A549 (cell line): ENCODE measurements around the gene CALCOCO1. TPM values are rescaled to one million over a fixed set of nuclear protein-coding genes. Genes with fewer than 3 reads are reported as not detected.

Experiments
- ATAC-seq, 2 experiments: fragments of 200-7000 bp in 1 of 2; fragments of >200 bp in 1 of 2; cut with Nextera tagmentation in 1 of 2; cut with Tn5 transposase in 1 of 2; 3 replicates each; pipeline versions ENCODE4 v1.8.0 to v1.9.1; 2018 to 2020; ENCODE audit warnings: mild to moderate bottlenecking in 1 of 2, moderate library complexity in 1 of 2
- CTCF ChIA-PET: fragments of 300-600 bp; sonication (Branson Sonifier 250); formaldehyde crosslinking; extraction: SDS; loops from one replicate; lab custom pipeline; 2021; ENCODE audit warnings: antibody characterized with exemption, inconsistent platforms; lab: Yijun Ruan, JAX
- POLR2A ChIA-PET: fragments of 350-600 bp; formaldehyde crosslinking; extraction: SDS; loops from one replicate; lab custom pipeline; 2021; ENCODE audit warnings: antibody characterized with exemption, inconsistent platforms; lab: Yijun Ruan, JAX
- DNase-seq, 2 experiments: peaks; one replicate each; pipeline versions ENCODE4 v3.0.0 to v3.0.0-alpha.2; 2011 to 2016; ENCODE audit warnings: low read depth in 1 of 2, low spot score in 1 of 2
- FAIRE-seq: peaks from 2 replicates; lab custom pipeline; 2011; peaks lifted over from hg19 to GRCh38; lab: Jason Lieb, UNC
- H3K27ac ChIP-seq, 2 experiments: fragments of >200 bp; sonication (Bioruptor Twin); formaldehyde crosslinking; 3 replicates each; pipeline ENCODE4 v1.5.1; 2016 to 2017
- H3K4me1 ChIP-seq: fragments of >200 bp; sonication (Bioruptor Twin); formaldehyde crosslinking; 3 replicates; pipeline ENCODE4 v1.6.1; 2016
- H3K4me2 ChIP-seq: fragments of >200 bp; sonication (Bioruptor Twin); formaldehyde crosslinking; 3 replicates; pipeline ENCODE4 v1.6.1; 2016
- H3K4me3 ChIP-seq: fragments of >200 bp; sonication (Bioruptor Twin); formaldehyde crosslinking; 3 replicates; pipeline ENCODE4 v1.5.1; 2016
- H3K9me3 ChIP-seq: fragments of >200 bp; sonication (Bioruptor Twin); formaldehyde crosslinking; 3 replicates; pipeline ENCODE4 v1.6.1; 2016
- CHD4 ChIP-seq: fragments of 200-600 bp; sonication (generic); IDR thresholded peaks from 2 replicates; pipeline ENCODE4 v1.6.1; 2016; ENCODE audit warnings: antibody characterized with exemption, mild to moderate bottlenecking, borderline replicate concordance
- EHF ChIP-seq: fragments of 250-450 bp; sonication (Bioruptor Pico); IDR thresholded peaks from 2 replicates; pipeline ENCODE4 v1.5.0; 2020; ENCODE audit warnings: mild to moderate bottlenecking
- EP300 ChIP-seq, 2 experiments: fragments of >200 bp; sonication (Bioruptor Twin); formaldehyde crosslinking; IDR thresholded peaks; 2 replicates in 1 of 2; 3 replicates in 1 of 2; pipeline ENCODE4 v1.6.1; 2016 to 2017
- ESRRA ChIP-seq: fragments of 150-350 bp; IDR thresholded peaks from 2 replicates; pipeline ENCODE4 v1.6.1; 2014; ENCODE audit warnings: mild to moderate bottlenecking, low read length, borderline replicate concordance
- FOSB ChIP-seq: fragments of 250-450 bp; sonication (Bioruptor Pico); IDR thresholded peaks from 2 replicates; pipeline ENCODE4 v1.5.0; 2020; ENCODE audit warnings: mild to moderate bottlenecking, moderate library complexity
- GATA3 ChIP-seq: IDR thresholded peaks from 2 replicates; pipeline ENCODE4 v1.6.1; 2012; ENCODE audit warnings: borderline replicate concordance
- HOXB5 ChIP-seq: fragments of 250-450 bp; sonication (Bioruptor Pico); IDR thresholded peaks from 2 replicates; pipeline ENCODE4 v1.5.0; 2020; ENCODE audit warnings: mild to moderate bottlenecking, moderate library complexity
- JUN ChIP-seq, 2 experiments: fragments of >200 bp; sonication (Bioruptor Twin); formaldehyde crosslinking; IDR thresholded peaks; 2 replicates in 1 of 2; 3 replicates in 1 of 2; pipeline ENCODE4 v1.6.1; 2016 to 2017
- KDM1A ChIP-seq: fragments of 200-600 bp; sonication (generic); IDR thresholded peaks from 2 replicates; pipeline ENCODE4 v1.6.1; 2016; ENCODE audit warnings: low read depth, mild to moderate bottlenecking
- MYC ChIP-seq: IDR thresholded peaks from 2 replicates; pipeline ENCODE4 v1.6.1; 2012; ENCODE audit warnings: mild to moderate bottlenecking, inconsistent platforms, low read length, improper control_type of control experiment, borderline replicate concordance
- PHF8 ChIP-seq: fragments of 200-600 bp; sonication (generic); IDR thresholded peaks from 2 replicates; pipeline ENCODE4 v1.6.1; 2016; ENCODE audit warnings: low read depth, mild to moderate bottlenecking, antibody characterized with exemption, moderate library complexity, borderline replicate concordance
- RFX5 ChIP-seq: fragments of 450-650 bp; IDR thresholded peaks from 2 replicates; pipeline ENCODE4 v1.7.1; 2014; ENCODE audit warnings: antibody characterized with exemption, mild to moderate bottlenecking, moderate library complexity
- SREBF2 ChIP-seq: fragments of 450-650 bp; IDR thresholded peaks from 2 replicates; pipeline ENCODE4 v1.6.1; 2014; ENCODE audit warnings: mild to moderate bottlenecking, moderate library complexity
- ZC3H11A ChIP-seq: fragments of 450-650 bp; IDR thresholded peaks from 2 replicates; pipeline ENCODE4 v1.6.1; 2014; ENCODE audit warnings: antibody characterized with exemption, mild to moderate bottlenecking
- WGBS: methylation state at CpG from one replicate; pipeline ENCODE4 v1.1.6; 2017; ENCODE audit errors: missing lambda C conversion rate; 5-methylcytosine and 5-hydroxymethylcytosine counted together
- polyA plus RNA-seq, 4 experiments: library from polyadenylated mRNA; depleted of rRNA in 3 of 4; stranded (reverse); fragments of >200 nt; fragmentation: RNase III in 1 of 4; extraction: RNeasy Plus Mini Kit Qiagen cat#74134 plus additional on column Dnase treatment in 1 of 4; gene quantifications; 2 replicates in 3 of 4; 3 replicates in 1 of 4; pipeline ENCODE4 v1.2.3, GENCODE V29; 2011 to 2017
- TF ChIP-seq, protein P1 (sequence below): fragments of 450-650 bp; IDR thresholded peaks from 2 replicates; pipeline ENCODE4 v1.6.1; 2014; ENCODE audit warnings: antibody characterized with exemption
- TF ChIP-seq, protein P2 (sequence below): fragments of 250-450 bp; sonication (Bioruptor Pico); IDR thresholded peaks from 2 replicates; pipeline ENCODE4 v1.5.0; 2021; ENCODE audit warnings: mild to moderate bottlenecking, moderate library complexity, borderline replicate concordance
- TF ChIP-seq, protein P3 (sequence below): IDR thresholded peaks from 2 replicates; pipeline ENCODE4 v1.6.1; 2012
- TF ChIP-seq, protein P4 (sequence below): IDR thresholded peaks from 2 replicates; pipeline ENCODE4 v1.6.1; 2012; ENCODE audit warnings: low read depth, borderline replicate concordance

Gene CALCOCO1
- polyA plus RNA-seq, 2 of the 4 experiments (the other 2 are of a cell fraction): 28.8 to 41.5 TPM

DNA sequence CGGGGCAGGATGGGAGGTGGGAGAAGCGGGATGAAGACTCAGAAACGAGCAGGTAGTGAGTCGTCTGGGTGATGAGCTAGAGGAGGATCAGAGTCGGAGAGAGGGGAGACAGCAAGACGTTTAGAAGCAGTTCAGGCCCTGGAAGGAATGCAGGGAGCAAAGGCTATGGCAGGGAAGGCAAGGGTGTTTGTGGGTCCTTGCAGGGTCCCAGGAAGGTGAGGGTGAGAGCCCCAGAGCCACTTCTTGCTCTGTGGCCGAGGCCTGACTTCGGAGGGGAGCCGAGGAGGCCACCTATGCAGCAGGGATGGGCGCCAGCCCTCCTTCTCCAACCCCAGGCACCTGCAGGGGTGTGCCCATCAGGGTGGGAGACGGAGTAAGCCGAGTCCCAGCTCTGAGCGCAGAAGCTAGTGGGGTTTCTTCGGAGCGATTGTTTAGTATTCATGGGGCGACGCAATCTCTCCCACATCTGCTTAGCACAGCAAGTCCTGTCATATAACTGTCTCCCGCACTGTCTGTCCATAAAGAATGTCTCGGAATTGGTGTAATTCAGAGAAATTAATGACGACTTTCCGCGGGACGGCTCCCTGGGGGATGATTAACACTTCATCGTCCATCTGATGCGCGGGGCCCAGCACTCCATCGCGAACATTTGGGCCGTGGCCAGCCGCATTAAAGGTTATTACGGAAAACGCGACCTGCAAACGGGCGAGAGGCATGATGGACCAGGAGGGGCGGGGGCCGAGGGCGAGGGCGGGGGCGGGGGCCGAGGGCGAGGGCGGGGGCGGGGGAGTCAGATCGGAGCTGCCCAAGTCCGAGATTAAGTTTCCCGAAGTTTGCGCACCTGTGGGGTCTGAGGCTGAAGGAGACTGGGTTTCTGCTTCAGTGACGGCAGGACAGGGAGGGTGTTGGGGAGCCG, 12.2 kb upstream of the CALCOCO1 start (continued):
- TF ChIP-seq, protein P1, sequence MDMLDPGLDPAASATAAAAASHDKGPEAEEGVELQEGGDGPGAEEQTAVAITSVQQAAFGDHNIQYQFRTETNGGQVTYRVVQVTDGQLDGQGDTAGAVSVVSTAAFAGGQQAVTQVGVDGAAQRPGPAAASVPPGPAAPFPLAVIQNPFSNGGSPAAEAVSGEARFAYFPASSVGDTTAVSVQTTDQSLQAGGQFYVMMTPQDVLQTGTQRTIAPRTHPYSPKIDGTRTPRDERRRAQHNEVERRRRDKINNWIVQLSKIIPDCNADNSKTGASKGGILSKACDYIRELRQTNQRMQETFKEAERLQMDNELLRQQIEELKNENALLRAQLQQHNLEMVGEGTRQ: no peak
- TF ChIP-seq KDM1A (no peak), GATA3 (no peak), JUN (IDR thresholded peaks at IDR 0.05) (no peak), ZC3H11A (no peak)

DNA sequence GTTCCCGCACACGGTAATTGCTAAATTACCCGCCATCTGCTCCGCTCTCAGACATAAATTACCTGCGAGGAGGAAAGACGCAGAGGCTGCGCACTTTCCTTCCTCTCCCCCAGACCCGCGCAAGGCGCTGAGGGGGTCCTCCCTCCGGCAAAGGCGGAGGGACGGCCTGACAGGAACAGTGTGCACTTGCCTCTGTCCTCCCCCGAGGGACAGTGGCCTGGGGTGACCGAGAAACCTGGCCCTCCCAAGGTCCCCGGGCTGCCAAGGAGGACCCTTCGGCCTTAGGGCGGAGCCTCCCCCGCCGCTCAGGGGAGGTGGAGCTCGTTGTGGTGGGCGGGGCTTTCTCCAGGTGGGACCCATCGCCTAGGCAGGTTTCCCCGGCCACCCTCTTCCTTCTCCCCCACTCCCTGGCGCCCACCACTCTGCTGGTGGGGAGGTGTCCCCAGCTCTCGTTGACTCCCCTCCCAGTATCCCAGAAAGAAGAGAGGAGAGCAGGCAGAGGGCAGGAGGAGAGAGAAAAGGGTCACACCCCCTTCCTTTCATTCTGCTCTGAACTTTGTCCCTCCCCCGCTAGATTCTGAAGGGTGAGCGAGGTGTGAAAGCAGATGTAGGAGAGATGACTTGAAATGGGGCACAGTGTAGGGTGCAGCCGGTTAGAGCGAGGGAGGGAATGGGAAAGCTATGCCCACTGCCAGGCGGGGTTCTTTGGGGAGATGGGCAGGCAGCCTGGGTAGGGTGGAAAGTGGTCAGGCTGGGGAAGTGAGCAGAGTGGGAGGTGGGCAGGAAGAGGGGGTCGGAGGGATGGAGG, 11.4 kb upstream of the CALCOCO1 start:
- Histone ChIP-seq H3K27ac (no peak overlapping the region), H3K4me2 (no peak overlapping the region), H3K4me3 (no peak overlapping the region), H3K4me1 (no peaks in the 10 kb centered on the region), H3K9me3 (no peaks in the 10 kb centered on the region)
- FAIRE-seq (no peak), ATAC-seq (no peak), DNase-seq (no peak)
- WGBS: 56% methylated on average over 32 of the region's 32 CpGs
- CTCF ChIA-PET: interaction anchor here (1.0 to 24.8 kb wide), 4 partner anchors 8 to 35 kb away, joined by 3 to 833 read pairs (median 102); partner anchors contain the start of genes CALCOCO1 and CISTR
- TF ChIP-seq FOSB (CRISPR knock-in tag): no peak
- no peak for TF ChIP-seq EHF
- no peak for TF ChIP-seq HOXB5 (CRISPR knock-in tag)
- no peak for TF ChIP-seq ESRRA
- TF ChIP-seq MYC: no peak
- TF ChIP-seq, protein P2, sequence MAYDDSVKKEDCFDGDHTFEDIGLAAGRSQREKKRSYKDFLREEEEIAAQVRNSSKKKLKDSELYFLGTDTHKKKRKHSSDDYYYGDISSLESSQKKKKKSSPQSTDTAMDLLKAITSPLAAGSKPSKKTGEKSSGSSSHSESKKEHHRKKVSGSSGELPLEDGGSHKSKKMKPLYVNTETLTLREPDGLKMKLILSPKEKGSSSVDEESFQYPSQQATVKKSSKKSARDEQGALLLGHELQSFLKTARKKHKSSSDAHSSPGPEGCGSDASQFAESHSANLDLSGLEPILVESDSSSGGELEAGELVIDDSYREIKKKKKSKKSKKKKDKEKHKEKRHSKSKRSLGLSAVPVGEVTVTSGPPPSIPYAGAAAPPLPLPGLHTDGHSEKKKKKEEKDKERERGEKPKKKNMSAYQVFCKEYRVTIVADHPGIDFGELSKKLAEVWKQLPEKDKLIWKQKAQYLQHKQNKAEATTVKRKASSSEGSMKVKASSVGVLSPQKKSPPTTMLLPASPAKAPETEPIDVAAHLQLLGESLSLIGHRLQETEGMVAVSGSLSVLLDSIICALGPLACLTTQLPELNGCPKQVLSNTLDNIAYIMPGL (CRISPR knock-in tag): no peak
- TF ChIP-seq CHD4: no peak
- TF ChIP-seq, protein P3, sequence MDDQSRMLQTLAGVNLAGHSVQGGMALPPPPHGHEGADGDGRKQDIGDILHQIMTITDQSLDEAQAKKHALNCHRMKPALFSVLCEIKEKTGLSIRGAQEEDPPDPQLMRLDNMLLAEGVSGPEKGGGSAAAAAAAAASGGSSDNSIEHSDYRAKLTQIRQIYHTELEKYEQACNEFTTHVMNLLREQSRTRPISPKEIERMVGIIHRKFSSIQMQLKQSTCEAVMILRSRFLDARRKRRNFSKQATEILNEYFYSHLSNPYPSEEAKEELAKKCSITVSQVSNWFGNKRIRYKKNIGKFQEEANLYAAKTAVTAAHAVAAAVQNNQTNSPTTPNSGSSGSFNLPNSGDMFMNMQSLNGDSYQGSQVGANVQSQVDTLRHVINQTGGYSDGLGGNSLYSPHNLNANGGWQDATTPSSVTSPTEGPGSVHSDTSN: no peak
- no peak for TF ChIP-seq PHF8
- no peak for TF ChIP-seq RFX5
- TF ChIP-seq, protein P4, sequence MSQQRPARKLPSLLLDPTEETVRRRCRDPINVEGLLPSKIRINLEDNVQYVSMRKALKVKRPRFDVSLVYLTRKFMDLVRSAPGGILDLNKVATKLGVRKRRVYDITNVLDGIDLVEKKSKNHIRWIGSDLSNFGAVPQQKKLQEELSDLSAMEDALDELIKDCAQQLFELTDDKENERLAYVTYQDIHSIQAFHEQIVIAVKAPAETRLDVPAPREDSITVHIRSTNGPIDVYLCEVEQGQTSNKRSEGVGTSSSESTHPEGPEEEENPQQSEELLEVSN: no peak
- no peak for TF ChIP-seq SREBF2
- TF ChIP-seq EP300 (IDR thresholded peaks at IDR 0.05): no peak
- POLR2A ChIA-PET: no interaction called here
